HCT116 (cell line): ENCODE data around the gene FTCDNL1. TPM values are rescaled to one million over a fixed set of nuclear protein-coding genes. Genes with fewer than 3 reads are reported as not detected.

ENCODE experiments used
- ATAC-seq: fragments of 200-7000 bp; cut with Tn5 transposase; 2 replicates; pipeline ENCODE4 v1.9.1; 2020; ENCODE audit warnings: mild to moderate bottlenecking, moderate library complexity
- BruUV-seq: library from RNA; stranded (reverse); fragments of 400-500 nt; replicated peaks from 2 replicates; lab custom pipeline; 2021; lab: Mats Ljungman, UMichigan
- CTCF ChIA-PET: fragments of 300-600 bp; sonication (Branson Sonifier 250); formaldehyde crosslinking; loops from one replicate; lab custom pipeline; 2021; ENCODE audit warnings: antibody characterized with exemption; lab: Charles Lee
- POLR2A ChIA-PET: fragments of 300-600, 350-600 bp; sonication (Branson Sonifier 250); formaldehyde crosslinking; loops from one replicate; lab custom pipeline; 2021; ENCODE audit warnings: antibody characterized with exemption; lab: Charles Lee
- RAD21 ChIA-PET, 2 experiments: fragments of 300-600 bp; sonication (Branson Sonifier 250); formaldehyde crosslinking; loops; one replicate each; lab custom pipeline; 2023; ENCODE audit warnings: low total read pairs in 2 of 2; ENCODE audit not compliant: uncharacterized antibody in 2 of 2, unreplicated experiment in 2 of 2, low non-redundant PET in 1 of 2; lab: Charles Lee
- DNase-seq: peaks from one replicate; pipeline ENCODE4 v3.0.0-alpha.2; 2010; ENCODE audit warnings: low read depth, low spot score
- H2AFZ ChIP-seq: fragments of 200-600 bp; shearing (Covaris generic), sonication (generic); 2 replicates; pipeline ENCODE4 v1.6.1; 2017; ENCODE audit warnings: low read depth, mixed run types, mixed read lengths, antibody characterized with exemption, low read length; ENCODE audit not compliant: poor library complexity, severe bottlenecking
- H3K27ac ChIP-seq: 2 replicates; pipeline ENCODE4 v1.5.1; 2012; ENCODE audit warnings: low read depth, low read length
- H3K27me3 ChIP-seq: fragments of 200-600 bp; sonication (generic); 2 replicates; pipeline ENCODE4 v1.6.1; 2016; ENCODE audit warnings: mixed run types, low read length, mixed read lengths; ENCODE audit not compliant: insufficient read depth
- H3K36me3 ChIP-seq, 2 experiments: fragments of 200-500 bp in 1 of 2; fragments of 200-600 bp in 1 of 2; sonication (Bioruptor generic) in 1 of 2; sonication (generic) in 1 of 2; 2 replicates each; pipeline versions ENCODE4 v1.5.1 to v1.6.1; 2014 to 2016; ENCODE audit warnings: low read length in 2 of 2, inconsistent platforms in 1 of 2, mixed read lengths in 1 of 2, mixed run types in 1 of 2; ENCODE audit not compliant: insufficient read depth in 2 of 2, control insufficient read depth in 1 of 2
- H3K4me1 ChIP-seq, 2 experiments: fragments of 200-600 bp in 1 of 2; sonication (generic) in 1 of 2; 2 replicates each; pipeline versions ENCODE4 v1.5.1 to v1.6.1; 2012 to 2017; ENCODE audit warnings: low read length in 2 of 2, inconsistent platforms in 1 of 2, mild to moderate bottlenecking in 1 of 2, mixed read lengths in 1 of 2, mixed run types in 1 of 2, moderate library complexity in 1 of 2; ENCODE audit not compliant: insufficient read depth in 2 of 2, control insufficient read depth in 1 of 2
- H3K4me2 ChIP-seq: fragments of 200-600 bp; sonication (generic); 2 replicates; pipeline ENCODE4 v1.6.1; 2017; ENCODE audit warnings: mixed run types, low read length, mixed read lengths
- H3K4me3 ChIP-seq, 2 experiments: fragments of 200-600 bp in 1 of 2; sonication (generic) in 1 of 2; replicated peaks in 1 of 2; 2 replicates each; pipeline ENCODE4 v1.5.1; 2011 to 2016; ENCODE audit warnings: low read length in 2 of 2, control low read depth in 1 of 2, low read depth in 1 of 2, mild to moderate bottlenecking in 1 of 2, mixed read lengths in 1 of 2, mixed run types in 1 of 2
- H3K79me2 ChIP-seq: fragments of 200-600 bp; sonication (generic); 2 replicates; pipeline ENCODE4 v1.6.1; 2017; ENCODE audit warnings: mild to moderate bottlenecking, mixed run types, low read length, moderate library complexity, mixed read lengths; ENCODE audit not compliant: insufficient read depth
- H3K9ac ChIP-seq: fragments of 200-600 bp; sonication (generic); 2 replicates; pipeline ENCODE4 v1.6.1; 2016; ENCODE audit warnings: low read length, mixed read lengths
- H3K9me2 ChIP-seq: fragments of 200-600 bp; sonication (generic), shearing (Covaris generic); 2 replicates; pipeline ENCODE4 v1.6.1; 2017; ENCODE audit warnings: mixed run types, mild to moderate bottlenecking, moderate library complexity; ENCODE audit not compliant: insufficient read depth
- H3K9me3 ChIP-seq, 2 experiments: fragments of 200-500 bp in 1 of 2; fragments of 200-600 bp in 1 of 2; sonication (Bioruptor generic) in 1 of 2; sonication (generic) in 1 of 2; 2 replicates each; pipeline ENCODE4 v1.6.1; 2014 to 2017; ENCODE audit warnings: low read length in 2 of 2, mixed read lengths in 2 of 2, inconsistent platforms in 1 of 2, low read depth in 1 of 2, mild to moderate bottlenecking in 1 of 2, mixed run types in 1 of 2, moderate library complexity in 1 of 2; ENCODE audit not compliant: control insufficient read depth in 1 of 2, insufficient read depth in 1 of 2
- H4K20me1 ChIP-seq: fragments of 200-600 bp; sonication (generic), shearing (Covaris generic); 2 replicates; pipeline ENCODE4 v1.6.1; 2017; ENCODE audit warnings: mixed run types, mild to moderate bottlenecking, moderate library complexity; ENCODE audit not compliant: insufficient read depth
- ATF3 ChIP-seq: IDR thresholded peaks from 2 replicates; pipeline ENCODE4 v1.6.1; 2012
- CBX3 ChIP-seq: IDR thresholded peaks from 2 replicates; pipeline ENCODE4 v1.6.1; 2012; ENCODE audit warnings: low read depth
- CEBPB ChIP-seq: IDR thresholded peaks from 2 replicates; pipeline ENCODE4 v1.6.1; 2012; ENCODE audit warnings: low read depth
- EGR1 ChIP-seq: IDR thresholded peaks from 2 replicates; pipeline ENCODE4 v1.6.1; 2012; ENCODE audit warnings: low read depth
- EZH2phosphoT487 ChIP-seq: fragments of 200-600 bp; IDR thresholded peaks from 2 replicates; pipeline ENCODE4 v1.6.1; 2018; ENCODE audit warnings: antibody characterized with exemption, borderline replicate concordance
- FOSL1 ChIP-seq: IDR thresholded peaks from 2 replicates; pipeline ENCODE4 v1.6.1; 2012; ENCODE audit warnings: low read depth
- MAX ChIP-seq: IDR thresholded peaks from 2 replicates; pipeline ENCODE4 v1.6.1; 2012
- POLR2A ChIP-seq: IDR thresholded peaks from 2 replicates; pipeline ENCODE4 v1.7.0; 2011; ENCODE audit warnings: borderline replicate concordance; ENCODE audit not compliant: insufficient read depth, insufficient read length; ENCODE audit errors: extremely low read depth
- POLR2AphosphoS5 ChIP-seq: IDR thresholded peaks from 2 replicates; pipeline ENCODE4 v1.6.1; 2011; ENCODE audit warnings: mild to moderate bottlenecking, low read depth, low read length, moderate library complexity
- RAD21 ChIP-seq: IDR thresholded peaks from 2 replicates; pipeline ENCODE4 v1.6.1; 2012; ENCODE audit warnings: low read depth, mild to moderate bottlenecking
- REST ChIP-seq: IDR thresholded peaks from 2 replicates; pipeline ENCODE4 v1.6.1; 2012; ENCODE audit warnings: low read depth
- SRF ChIP-seq: IDR thresholded peaks from 2 replicates; pipeline ENCODE4 v1.6.1; 2012; ENCODE audit warnings: low read depth
- TCF7L2 ChIP-seq: IDR thresholded peaks from 2 replicates; pipeline ENCODE4 v1.7.0; 2011; ENCODE audit warnings: borderline replicate concordance, inconsistent platforms; ENCODE audit not compliant: insufficient read depth, insufficient read length; ENCODE audit errors: extremely low read depth
- YY1 ChIP-seq: IDR thresholded peaks from 2 replicates; pipeline ENCODE4 v1.6.1; 2011; ENCODE audit warnings: low read length, low read depth, moderate library complexity, mild to moderate bottlenecking; ENCODE audit not compliant: insufficient replicate concordance; ENCODE audit errors: extremely low read depth
- ZBTB33 ChIP-seq: IDR thresholded peaks from 2 replicates; pipeline ENCODE4 v1.6.1; 2011; ENCODE audit warnings: mild to moderate bottlenecking, low read length, moderate library complexity; ENCODE audit not compliant: insufficient replicate concordance; ENCODE audit errors: extremely low read depth
- ZFX ChIP-seq: fragments of 450-650 bp; IDR thresholded peaks from 2 replicates; pipeline ENCODE4 v1.6.1; 2017
- ZNF274 ChIP-seq: fragments of 200-500 bp; sonication (Bioruptor generic); IDR thresholded peaks from 2 replicates; pipeline ENCODE4 v1.6.1; 2014; ENCODE audit warnings: mild to moderate bottlenecking, low read depth, low read length, inconsistent platforms
- intact Hi-C: fragments of 100-400 bp; cut with micrococcal nuclease; formaldehyde crosslinking; loops from 2 replicates; pipeline ENCODE4 v1.10.0; 2022
- total RNA-seq: library from RNA; stranded (reverse); gene quantifications from one replicate; pipeline ENCODE4 v1.2.1, GENCODE V29; 2021; ENCODE audit not compliant: unreplicated experiment

The FTCDNL1 gene
- total RNA-seq, 1 experiment from 2014 or later, result 2.6 TPM

- peaks cover 0 to 8% of the 10 kb centered on the region in 2 experiments; a peak in 1 of 4 replicates for H3K9me3 ChIP-seq
- ChIA-PET POLR2A (no interaction called here), RAD21 (no interaction called here), CTCF (no interaction called here)
- H3K9me2 ChIP-seq, result no peaks in the 10 kb centered on the region
- TF ChIP-seq ZFX (no peak), CBX3 (no peak), ZNF274 (no peak), POLR2A (no peak), ATF3 (no peak), POLR2AphosphoS5 (no peak), MAX (no peak), EGR1 (no peak), REST (no peak), SRF (no peak), TCF7L2 (no peak), EZH2phosphoT487 (no peak), ZBTB33 (no peak), FOSL1 (no peak), CEBPB (no peak), YY1 (no peak), RAD21 (no peak)
- no peaks in the 10 kb centered on the region for H4K20me1 ChIP-seq
- no peaks in the 10 kb centered on the region for H3K4me1 ChIP-seq
- H3K79me2 ChIP-seq, result no peaks in the 10 kb centered on the region
- no peak for DNase-seq
- no peak overlapping the region for H3K9ac ChIP-seq
- ATAC-seq, result no peak
- no TSS peak for BruUV-seq
- H2AFZ ChIP-seq, result no peak overlapping the region
- no peak overlapping the region for H3K4me3 ChIP-seq
- no peak overlapping the region for H3K4me2 ChIP-seq
- H3K27me3 ChIP-seq, result no peaks in the 10 kb centered on the region
- H3K36me3 ChIP-seq, result no peaks in the 10 kb centered on the region
- no peak overlapping the region for H3K27ac ChIP-seq
- intact Hi-C loops, result no loop called here
Observed at GRCh38 chr2:199807966-199808365, 43.0 kb downstream of the FTCDNL1 start.
